B cell (primary cell): ENCODE measurements around the gene SLC25A51. TPM values are rescaled to one million over a fixed set of nuclear protein-coding genes. Genes with fewer than 3 reads are reported as not detected.
A peak's percentile ranks its signal among the peaks of the same experiment; 100 is the strongest.

ENCODE experiments used
- ATAC-seq: fragments of 200-7000 bp; cut with Tn5 transposase; one replicate; pipeline ENCODE4 v1.10.0; 2021; ENCODE audit warnings: low read depth, mild to moderate bottlenecking, moderate number of reproducible peaks, moderate library complexity
- CTCF ChIA-PET: fragments of 350-600 bp; sonication (Branson Sonifier 250); formaldehyde crosslinking; loops from one replicate; lab custom pipeline; 2021; ENCODE audit warnings: antibody characterized with exemption, inconsistent platforms; lab: Charles Lee
- POLR2A ChIA-PET: fragments of 350-600 bp; sonication (Branson Sonifier 250); formaldehyde crosslinking; loops from one replicate; lab custom pipeline; 2021; ENCODE audit warnings: antibody characterized with exemption; lab: Charles Lee
- DNase-seq: peaks from one replicate; pipeline ENCODE4 v3.0.0; 2013
- H2AFZ ChIP-seq: 2 replicates; pipeline ENCODE4 v1.6.1; 2012; ENCODE audit warnings: mild to moderate bottlenecking, low read depth, low read length; ENCODE audit not compliant: insufficient read depth, poor library complexity, severe bottlenecking
- H3K27ac ChIP-seq, 2 donors: 1 replicate in 1 of 2; 2 replicates in 1 of 2; pipeline ENCODE4 v1.5.1; 2012 to 2013; ENCODE audit warnings: low read length in 2 of 2, mild to moderate bottlenecking in 2 of 2, moderate library complexity in 1 of 2
- H3K27me3 ChIP-seq, 4 experiments: fragments of 200-600 bp in 1 of 4; sonication (generic) in 1 of 4; replicated peaks in 1 of 4; 1 replicate in 2 of 4; 2 replicates in 2 of 4; pipeline versions ENCODE4 v1.6.1 to v1.7.0; 2013 to 2016; ENCODE audit warnings: low read length in 3 of 4, mild to moderate bottlenecking in 2 of 4, mixed read lengths in 1 of 4, moderate library complexity in 1 of 4; ENCODE audit not compliant: insufficient read depth in 4 of 4, control insufficient read depth in 3 of 4; ENCODE audit errors: control extremely low read depth in 1 of 4
- H3K36me3 ChIP-seq, 2 experiments: replicated peaks in 1 of 2; 1 replicate in 1 of 2; 2 replicates in 1 of 2; pipeline versions ENCODE4 v1.6.1 to v1.7.1; 2013; ENCODE audit warnings: low read length in 1 of 2; ENCODE audit not compliant: insufficient read depth in 2 of 2, control insufficient read depth in 1 of 2; ENCODE audit errors: control extremely low read depth in 1 of 2, extremely low read depth in 1 of 2
- H3K4me1 ChIP-seq, 2 donors: fragments of 200-600 bp in 1 of 2; sonication (generic) in 1 of 2; 1 replicate in 1 of 2; 2 replicates in 1 of 2; pipeline versions ENCODE4 v1.5.1 to v1.6.1; 2013 to 2017; ENCODE audit warnings: low read length in 2 of 2; ENCODE audit not compliant: control insufficient read depth in 2 of 2, insufficient read depth in 2 of 2
- H3K4me2 ChIP-seq: replicated peaks from 2 replicates; pipeline ENCODE3; 2012; ENCODE audit warnings: mild to moderate bottlenecking, low read depth, low read length; ENCODE audit not compliant: poor library complexity, severe bottlenecking
- H3K4me3 ChIP-seq, 5 experiments: fragments of 200-600 bp in 1 of 5; sonication (generic) in 1 of 5; 1 replicate in 3 of 5; 2 replicates in 2 of 5; pipeline versions ENCODE4 v1.5.1 to v1.7.0; 2011 to 2016; ENCODE audit warnings: low read length in 4 of 5, mild to moderate bottlenecking in 4 of 5, low read depth in 2 of 5, control low read depth in 1 of 5, moderate library complexity in 1 of 5; ENCODE audit not compliant: insufficient read depth in 1 of 5; ENCODE audit errors: control extremely low read depth in 1 of 5, extremely low read depth in 1 of 5
- H3K79me2 ChIP-seq: fragments of 200-600 bp; sonication (generic); one replicate; pipeline ENCODE4 v1.6.0; 2016; ENCODE audit warnings: low read length; ENCODE audit not compliant: control insufficient read depth, insufficient read depth
- H3K9ac ChIP-seq: fragments of 200-600 bp; sonication (generic); 2 replicates; pipeline ENCODE4 v1.6.1; 2017; ENCODE audit warnings: mild to moderate bottlenecking, low read length, moderate library complexity
- H3K9me3 ChIP-seq, 3 donors: one replicate each; pipeline versions ENCODE4 v1.6.1 to v1.7.1; 2013; ENCODE audit warnings: low read length in 2 of 3; ENCODE audit not compliant: control insufficient read depth in 2 of 3, insufficient read depth in 1 of 3; ENCODE audit errors: control extremely low read depth in 1 of 3
- H4K20me1 ChIP-seq: 2 replicates; pipeline ENCODE4 v1.6.0; 2012; ENCODE audit warnings: mild to moderate bottlenecking, low read length; ENCODE audit not compliant: insufficient read depth, control insufficient read depth, poor library complexity, severe bottlenecking
- H3K27ac Mint-ChIP-seq: one replicate; pipeline ENCODE4 v1.8.0; 2021; ENCODE audit warnings: mixed read lengths
- H3K27me3 Mint-ChIP-seq: one replicate; pipeline ENCODE4 v1.8.0; 2021; ENCODE audit warnings: mixed read lengths
- H3K4me1 Mint-ChIP-seq: one replicate; pipeline ENCODE4 v1.8.0; 2021; ENCODE audit warnings: mixed read lengths
- H3K4me3 Mint-ChIP-seq: one replicate; pipeline ENCODE4 v1.8.0; 2021; ENCODE audit warnings: mixed read lengths
- H3K9me3 Mint-ChIP-seq: one replicate; pipeline ENCODE4 v1.8.0; 2022; ENCODE audit warnings: mixed read lengths; ENCODE audit not compliant: insufficient read depth
- EZH2 ChIP-seq: IDR thresholded peaks from 2 replicates; pipeline ENCODE4 v1.6.1; 2012; ENCODE audit warnings: borderline replicate concordance, low read depth, mild to moderate bottlenecking, moderate library complexity, low read length; ENCODE audit not compliant: insufficient read depth, poor library complexity, severe bottlenecking
- WGBS: methylation state at CpG from one replicate; pipeline ENCODE4 v1.1.5; 2013; ENCODE audit warnings: missing lambda C conversion rate; ENCODE audit not compliant: insufficient coverage; 5-methylcytosine and 5-hydroxymethylcytosine counted together
- intact Hi-C: fragments of 100-400 bp; cut with micrococcal nuclease; formaldehyde crosslinking; loops from one replicate; pipeline ENCODE4 v1.10.0; 2022
- polyA plus RNA-seq: library from polyadenylated mRNA; depleted of rRNA; stranded (reverse); fragments of >200 nt; gene quantifications from 2 replicates; pipeline ENCODE4 v1.2.3, GENCODE V29; 2012
- total RNA-seq, 2 donors: library from RNA; stranded (reverse); fragments of 120-200 nt in 1 of 2; gene quantifications; 1 replicate in 1 of 2; 2 replicates in 1 of 2; pipeline versions ENCODE4 v1.2.3 to v1.2.4, GENCODE V29; 2013 to 2022
- TF ChIP-seq, protein P1 (sequence below): fragments of 200-600 bp; IDR thresholded peaks from one replicate; pipeline ENCODE4 v1.8.0; 2022; ENCODE audit warnings: antibody characterized with exemption, mild to moderate bottlenecking

SLC25A51 gene
- total and polyA plus RNA-seq, 2 donors (not counting 1 experiment from before 2014, with no cell fraction given) = 12.9 to 27.8 TPM

DNA sequence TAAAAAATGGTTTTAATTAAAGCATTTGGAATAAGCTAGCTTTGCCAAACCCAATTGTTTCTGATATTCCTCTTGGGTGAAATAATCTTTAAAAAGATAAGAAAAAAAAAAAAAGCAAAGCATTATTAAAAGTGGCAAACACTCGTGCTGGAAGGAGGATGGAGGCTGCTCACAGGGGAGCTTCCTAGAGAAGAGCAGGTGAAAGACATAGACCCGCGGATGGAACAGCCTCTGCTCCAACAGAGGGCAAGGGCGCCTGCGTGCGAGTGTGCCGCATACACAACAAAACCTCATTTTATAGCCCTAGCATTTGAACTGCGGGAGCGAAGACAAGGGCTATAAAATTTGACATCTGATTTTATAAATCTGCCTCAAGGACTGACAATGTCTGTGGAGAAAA is 33.4 kb upstream of the SLC25A51 start:
- ChIA-PET CTCF (no interaction called here), POLR2A (no interaction called here)
- Histone ChIP-seq H4K20me1 (no peaks in the 10 kb centered on the region), H3K36me3 (no peaks in the 10 kb centered on the region), H2AFZ (no peak overlapping the region), H3K9me3 (no peaks in the 10 kb centered on the region), H3K79me2 (no peaks in the 10 kb centered on the region), H3K4me2 (no peak overlapping the region), H3K27me3 (no peaks in the 10 kb centered on the region), H3K4me1 (no peaks in the 10 kb centered on the region), H3K27ac (no peak overlapping the region), H3K9ac (no peak overlapping the region), H3K4me3 (no peak overlapping the region)
- DNase-seq (no peak), ATAC-seq (no peak)
- peaks cover 3% of the 10 kb centered on the region for H3K27me3 Mint-ChIP-seq
- 83% methylated on average over 1 of the region's 9 CpGs for WGBS
- intact Hi-C loops = no loop called here
- no peaks in the 10 kb centered on the region for H3K4me1 Mint-ChIP-seq
- TF ChIP-seq EZH2 = no peak
- TF ChIP-seq, protein P1, sequence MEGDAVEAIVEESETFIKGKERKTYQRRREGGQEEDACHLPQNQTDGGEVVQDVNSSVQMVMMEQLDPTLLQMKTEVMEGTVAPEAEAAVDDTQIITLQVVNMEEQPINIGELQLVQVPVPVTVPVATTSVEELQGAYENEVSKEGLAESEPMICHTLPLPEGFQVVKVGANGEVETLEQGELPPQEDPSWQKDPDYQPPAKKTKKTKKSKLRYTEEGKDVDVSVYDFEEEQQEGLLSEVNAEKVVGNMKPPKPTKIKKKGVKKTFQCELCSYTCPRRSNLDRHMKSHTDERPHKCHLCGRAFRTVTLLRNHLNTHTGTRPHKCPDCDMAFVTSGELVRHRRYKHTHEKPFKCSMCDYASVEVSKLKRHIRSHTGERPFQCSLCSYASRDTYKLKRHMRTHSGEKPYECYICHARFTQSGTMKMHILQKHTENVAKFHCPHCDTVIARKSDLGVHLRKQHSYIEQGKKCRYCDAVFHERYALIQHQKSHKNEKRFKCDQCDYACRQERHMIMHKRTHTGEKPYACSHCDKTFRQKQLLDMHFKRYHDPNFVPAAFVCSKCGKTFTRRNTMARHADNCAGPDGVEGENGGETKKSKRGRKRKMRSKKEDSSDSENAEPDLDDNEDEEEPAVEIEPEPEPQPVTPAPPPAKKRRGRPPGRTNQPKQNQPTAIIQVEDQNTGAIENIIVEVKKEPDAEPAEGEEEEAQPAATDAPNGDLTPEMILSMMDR = no peak
- no peak overlapping the region for H3K4me3 Mint-ChIP-seq
- H3K27ac Mint-ChIP-seq = no peak overlapping the region
- no peaks in the 10 kb centered on the region for H3K9me3 Mint-ChIP-seq

DNA sequence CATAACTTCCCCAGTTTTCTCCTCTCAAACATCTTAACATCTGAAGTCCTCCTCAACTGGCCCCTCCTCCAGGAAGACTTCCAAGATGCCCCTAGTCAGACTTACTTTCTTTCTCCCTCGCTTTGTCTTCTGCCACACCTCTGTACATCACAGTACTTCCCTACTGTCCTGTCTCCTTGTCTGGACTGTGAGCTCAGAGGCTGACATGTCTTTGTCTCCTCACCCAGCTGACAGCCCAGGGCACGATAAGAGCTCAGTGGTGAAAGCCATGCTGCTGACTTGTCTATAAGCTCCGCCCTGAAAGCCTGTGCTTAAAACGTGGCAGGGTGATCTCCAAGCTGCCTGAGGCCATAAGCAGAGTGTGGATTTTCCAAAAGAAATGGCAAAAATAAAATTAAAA is 33.0 kb upstream of the SLC25A51 start:
- H2AFZ ChIP-seq = no peak overlapping the region
- ATAC-seq (no peak), DNase-seq (no peak)
- Mint-ChIP-seq H3K27ac (peak overlapping the region; percentile 24), H3K9me3 (no peaks in the 10 kb centered on the region), H3K4me1 (no peaks in the 10 kb centered on the region), H3K27me3 (peaks cover 3% of the 10 kb centered on the region), H3K4me3 (no peak overlapping the region)
- TF ChIP-seq EZH2 = no peak
- TF ChIP-seq, protein P1 = no peak
- H3K4me1 ChIP-seq = no peaks in the 10 kb centered on the region
- POLR2A ChIA-PET = no interaction called here
- H3K27ac ChIP-seq = no peak overlapping the region
- intact Hi-C loops = no loop called here
- no peaks in the 10 kb centered on the region for H4K20me1 ChIP-seq
- no peaks in the 10 kb centered on the region for H3K27me3 ChIP-seq
- H3K9me3 ChIP-seq = no peaks in the 10 kb centered on the region
- no peak overlapping the region for H3K4me3 ChIP-seq
- WGBS = 88% methylated on average over 4 of the region's 4 CpGs
- CTCF ChIA-PET = no interaction called here
- H3K79me2 ChIP-seq = no peaks in the 10 kb centered on the region
- H3K9ac ChIP-seq = no peak overlapping the region
- H3K4me2 ChIP-seq = no peak overlapping the region
- H3K36me3 ChIP-seq = no peaks in the 10 kb centered on the region
